NCI-H1694 treated with DMSO at 0.1 percent for 48 hours (cell line): ENCODE measurements around the gene KLHL1.

Experiments
- DNase-seq: peaks from one replicate; lab custom pipeline; 2025; lab: John Stamatoyannopoulos, UW

Gene KLHL1

DNA sequence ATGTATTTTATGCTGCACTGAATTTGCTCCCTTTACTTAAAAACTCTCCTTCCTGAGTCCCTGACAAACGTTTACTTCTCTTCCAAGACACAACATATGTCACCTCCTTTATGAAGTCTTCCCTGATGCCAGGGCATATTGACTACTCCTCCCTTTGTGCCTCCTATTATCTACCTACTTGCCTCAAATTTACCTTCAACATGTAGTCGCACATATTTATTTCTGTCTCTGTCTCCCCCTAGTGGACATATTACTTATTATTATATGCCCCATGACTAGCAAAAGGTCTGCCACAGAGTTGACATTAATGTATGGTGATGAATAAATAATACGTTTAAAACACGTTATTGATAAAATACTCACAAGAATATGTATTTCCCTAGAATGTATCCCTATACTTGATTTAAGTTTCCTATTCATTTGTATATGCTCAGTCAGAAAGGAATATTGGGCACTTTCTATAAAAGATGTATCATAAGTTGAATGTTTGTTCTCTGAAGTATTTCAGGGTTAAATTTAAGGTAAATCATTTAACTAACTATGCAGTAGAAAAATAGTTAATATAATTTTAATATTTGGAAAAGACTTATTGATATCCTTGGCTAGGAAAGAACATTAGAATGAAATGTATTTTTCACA lies 250.9 kb downstream of the KLHL1 start:
- DNase-seq, result peak; percentile 10

DNA sequence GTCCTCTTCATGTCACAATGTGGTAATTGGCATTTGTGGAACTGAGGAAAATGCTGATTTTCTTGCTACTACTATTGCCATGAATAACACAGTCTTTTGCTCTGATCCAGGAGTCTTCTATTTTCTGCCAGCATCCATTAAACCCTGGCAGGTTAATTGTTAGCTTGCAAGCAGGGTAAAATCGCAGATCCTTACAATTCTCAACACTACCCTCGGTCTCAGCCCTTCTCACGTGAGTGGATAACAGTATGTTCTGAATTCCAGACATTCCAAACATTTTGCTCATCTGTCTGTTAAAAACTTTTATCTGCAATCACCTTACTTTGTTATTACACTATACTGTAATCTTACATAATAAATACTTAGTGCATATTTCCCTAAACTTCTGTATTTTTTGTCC lies 251.9 kb downstream of the KLHL1 start:
- no peak for DNase-seq

DNA sequence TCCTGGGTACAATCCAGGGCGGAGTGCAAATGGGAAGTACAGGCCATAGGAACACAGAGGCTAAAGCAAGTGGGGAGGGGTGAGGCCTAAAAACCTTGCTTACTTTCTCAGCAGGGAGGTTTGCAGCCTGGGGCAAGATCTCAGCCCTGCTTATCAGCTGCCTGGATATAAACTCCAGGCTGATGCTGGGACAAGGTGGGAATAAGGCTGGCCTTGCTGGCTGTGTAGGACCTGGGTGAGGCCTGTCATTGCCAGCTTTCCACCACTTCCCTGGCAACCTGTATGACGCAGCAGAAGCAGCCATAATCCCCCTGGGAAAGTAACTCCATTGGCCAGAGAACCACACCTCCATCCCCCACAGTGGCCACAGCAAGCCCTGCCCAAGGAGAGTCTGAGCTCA lies 279.7 kb downstream of the KLHL1 start:
- DNase-seq, result no peak

DNA sequence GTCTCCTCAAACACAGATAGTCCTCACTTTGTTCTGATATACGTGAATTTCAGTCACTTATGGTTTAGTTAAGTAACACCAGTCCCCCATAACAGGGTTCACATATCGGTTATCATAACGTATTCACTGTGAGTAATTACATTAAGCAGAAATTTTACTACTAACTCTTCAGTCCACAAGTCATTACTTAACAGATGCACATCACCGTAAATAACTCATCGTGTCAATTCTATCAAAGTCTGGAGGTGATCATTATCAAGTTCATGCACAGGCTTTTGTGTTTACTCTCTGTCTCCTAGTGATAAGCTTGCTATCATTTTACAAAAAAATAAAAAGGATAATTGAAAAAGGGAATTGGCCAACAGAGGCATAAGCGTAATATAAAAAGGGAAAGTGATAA lies 288.1 kb downstream of the KLHL1 start:
- DNase-seq, result no peak

DNA sequence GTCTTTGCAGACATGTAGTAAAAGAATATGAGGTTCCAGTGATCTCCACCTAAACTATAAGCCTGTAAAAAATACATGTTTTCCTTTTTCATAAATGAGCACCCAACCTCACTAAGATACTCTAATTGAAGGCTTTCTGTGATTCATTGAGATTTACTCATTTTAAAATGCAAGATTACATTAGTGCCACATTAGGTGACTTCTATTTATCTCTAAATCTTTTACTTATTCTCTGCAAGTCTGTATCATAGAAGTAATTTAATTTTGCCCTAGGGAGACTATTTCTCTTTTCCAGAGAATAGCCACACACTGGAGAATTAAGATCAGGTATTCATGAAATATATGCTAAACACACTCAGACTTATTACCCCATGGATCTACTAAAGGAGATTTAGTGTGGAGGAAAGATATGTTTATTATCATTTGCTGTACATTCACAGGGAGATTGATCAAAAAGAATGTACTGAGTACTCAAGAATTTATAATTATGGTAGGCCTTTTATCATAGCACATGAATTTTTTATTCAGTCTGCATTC lies 290.9 kb downstream of the KLHL1 start:
- no peak for DNase-seq

DNA sequence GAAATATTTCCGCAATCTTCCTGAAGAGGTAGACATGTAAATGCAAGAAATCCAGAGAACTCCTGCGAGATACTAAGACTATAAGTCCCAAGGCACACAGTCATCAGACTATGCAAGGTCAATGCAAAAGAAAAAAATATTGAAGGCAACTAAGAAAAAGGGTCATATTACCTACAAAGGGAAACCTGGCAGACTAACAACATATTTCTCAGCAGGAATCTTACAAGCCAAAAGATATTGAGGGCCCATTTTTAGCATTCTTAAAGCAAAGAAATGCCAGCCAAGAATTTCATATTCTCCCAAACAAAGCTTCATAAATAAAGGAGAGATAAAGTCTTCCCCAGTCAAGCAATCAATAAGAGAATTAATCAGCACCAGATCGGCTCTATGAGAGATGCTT lies 299.1 kb downstream of the KLHL1 start:
- DNase-seq, result no peak

DNA sequence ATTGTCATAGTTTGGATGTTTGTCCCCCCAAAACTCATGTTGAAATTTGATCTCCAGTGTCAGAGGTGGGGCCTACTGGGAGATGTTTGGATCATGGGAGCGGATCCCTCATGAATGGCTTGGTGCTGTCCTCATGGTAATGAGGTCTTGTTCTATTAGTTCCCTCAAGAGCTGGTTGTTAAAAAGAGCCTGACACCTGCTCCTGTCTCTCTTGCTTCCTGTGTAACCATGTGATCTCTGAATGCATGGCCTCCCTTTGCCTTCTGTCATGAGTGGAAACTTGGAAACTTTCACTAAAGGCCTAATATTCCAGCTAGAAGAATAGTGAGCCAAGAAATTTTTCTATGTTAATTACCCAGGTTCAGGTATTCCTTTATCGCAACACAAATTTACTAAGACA lies 312.0 kb downstream of the KLHL1 start:
- no peak for DNase-seq

DNA sequence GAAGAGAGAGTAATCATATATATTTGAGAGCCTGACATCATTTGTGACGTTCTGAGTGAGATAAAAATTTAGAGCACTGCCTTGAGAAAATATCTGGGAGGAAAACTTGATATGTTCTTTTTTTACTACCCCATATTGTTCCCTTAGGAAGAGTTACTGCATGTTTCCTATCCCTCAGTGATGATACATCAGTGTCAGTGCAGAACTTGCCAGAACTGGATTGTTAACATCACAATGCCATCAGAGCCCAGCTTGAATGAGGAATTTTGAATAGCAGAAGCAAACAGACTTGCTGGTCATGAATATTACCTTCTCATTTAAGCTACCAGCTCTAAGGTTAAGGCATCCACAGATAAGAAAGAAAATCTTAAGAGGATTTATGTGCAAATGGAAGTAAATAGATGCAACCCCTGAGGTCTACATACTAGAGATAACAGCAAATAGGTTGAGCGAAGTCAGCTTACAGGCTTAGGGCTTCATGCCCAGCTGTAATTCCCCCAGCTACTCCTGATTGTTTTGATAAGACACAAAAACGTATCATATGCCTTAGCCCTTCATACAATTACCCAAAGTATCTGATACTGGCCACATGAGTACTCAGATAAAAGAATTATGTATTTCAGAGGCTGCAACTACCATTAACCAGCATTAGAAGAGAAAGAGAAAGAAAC lies 314.3 kb downstream of the KLHL1 start:
- no peak for DNase-seq

DNA sequence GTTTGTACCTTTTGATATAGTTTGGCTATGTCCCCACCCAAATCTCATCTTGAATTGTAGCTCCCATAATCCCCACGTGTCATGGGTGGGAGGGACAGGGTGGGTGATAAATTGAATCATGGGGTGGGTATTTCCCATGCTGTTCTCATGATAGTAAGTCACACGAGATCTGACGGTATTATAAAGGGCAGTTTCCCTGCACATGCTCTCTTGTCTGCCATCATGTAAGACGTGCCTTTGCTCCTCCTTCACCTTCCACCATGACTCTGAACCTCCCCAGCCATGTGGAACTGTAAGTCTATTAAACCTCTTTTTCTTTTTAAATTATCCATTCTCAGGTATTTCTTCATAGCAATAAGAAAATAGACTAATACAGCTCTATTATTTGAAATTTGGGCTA lies 331.3 kb downstream of the KLHL1 start:
- DNase-seq, result no peak

DNA sequence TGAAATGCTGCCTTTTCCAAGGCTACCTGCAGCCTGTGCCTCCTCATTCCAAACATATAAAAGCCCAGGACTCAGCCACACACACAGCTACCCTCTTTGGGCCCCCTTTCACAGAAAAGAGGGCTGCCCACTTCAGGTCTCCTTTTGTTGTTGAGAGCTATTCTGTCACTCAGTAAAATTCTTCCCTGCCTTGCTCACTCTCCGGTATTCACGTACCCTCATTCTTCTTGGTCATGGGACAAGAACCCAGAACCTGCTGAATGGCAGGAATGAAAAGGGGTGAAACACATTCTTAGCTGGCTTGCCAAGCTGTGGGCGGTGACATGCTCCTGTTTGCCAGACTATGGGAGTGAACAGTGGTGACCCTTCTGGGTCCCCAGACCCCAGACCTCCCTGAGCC lies 338.6 kb downstream of the KLHL1 start:
- no peak for DNase-seq

DNA sequence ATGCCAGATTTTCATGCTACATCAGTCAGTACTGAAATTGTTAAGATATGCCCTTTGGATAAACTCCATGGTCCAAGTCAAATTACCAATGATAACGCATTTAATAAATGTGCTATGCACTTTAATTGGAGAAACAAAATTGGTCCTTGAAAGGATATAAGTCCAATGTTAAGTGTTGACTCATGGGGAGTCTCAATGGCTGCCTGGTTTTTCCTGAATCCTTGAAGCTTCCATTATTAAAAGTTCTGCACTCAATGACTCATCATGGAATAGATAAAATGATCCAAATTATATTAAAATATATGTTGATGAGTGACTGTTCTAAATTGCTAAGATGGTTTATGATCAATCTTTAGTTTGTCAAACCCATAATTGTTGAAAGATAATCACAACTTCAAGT lies 346.7 kb downstream of the KLHL1 start:
- no peak for DNase-seq

DNA sequence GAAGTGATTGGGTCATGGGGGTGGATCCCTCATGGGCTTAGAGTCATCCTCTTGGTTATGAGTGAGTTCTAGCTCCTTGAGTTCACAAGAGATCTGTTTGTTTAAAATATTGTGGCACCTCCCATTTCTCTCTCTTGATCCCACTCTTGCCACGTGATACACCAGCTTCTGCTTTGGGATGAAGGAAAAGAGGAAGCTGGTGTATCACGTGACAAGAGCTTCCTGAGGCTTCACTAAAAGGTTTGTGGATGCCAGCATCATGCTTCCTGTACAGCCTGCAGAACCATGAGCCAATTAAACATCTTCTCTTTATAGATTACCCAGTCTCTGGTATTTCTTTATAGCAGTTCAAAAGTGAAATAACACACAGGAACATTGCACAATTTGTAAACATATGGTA lies 353.2 kb downstream of the KLHL1 start:
- no peak for DNase-seq

DNA sequence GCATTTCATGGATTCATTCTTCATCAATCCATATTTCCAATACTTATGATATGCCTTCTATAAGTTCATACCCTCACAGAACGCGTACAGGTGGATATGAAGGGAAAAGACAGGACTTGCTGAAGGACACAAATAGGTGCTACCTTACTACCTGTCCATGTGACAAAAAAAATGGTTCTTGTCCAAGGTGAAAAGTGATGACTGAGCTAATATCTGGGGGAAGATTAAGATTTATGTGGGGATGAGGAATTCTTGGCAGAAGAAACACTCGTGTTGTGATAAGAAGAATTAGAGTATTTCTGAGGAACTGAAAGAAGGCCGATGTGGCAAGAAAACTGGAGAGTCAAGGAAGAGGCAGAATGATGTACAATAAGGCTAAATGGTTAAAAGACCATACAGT lies 357.0 kb downstream of the KLHL1 start:
- DNase-seq, result no peak

DNA sequence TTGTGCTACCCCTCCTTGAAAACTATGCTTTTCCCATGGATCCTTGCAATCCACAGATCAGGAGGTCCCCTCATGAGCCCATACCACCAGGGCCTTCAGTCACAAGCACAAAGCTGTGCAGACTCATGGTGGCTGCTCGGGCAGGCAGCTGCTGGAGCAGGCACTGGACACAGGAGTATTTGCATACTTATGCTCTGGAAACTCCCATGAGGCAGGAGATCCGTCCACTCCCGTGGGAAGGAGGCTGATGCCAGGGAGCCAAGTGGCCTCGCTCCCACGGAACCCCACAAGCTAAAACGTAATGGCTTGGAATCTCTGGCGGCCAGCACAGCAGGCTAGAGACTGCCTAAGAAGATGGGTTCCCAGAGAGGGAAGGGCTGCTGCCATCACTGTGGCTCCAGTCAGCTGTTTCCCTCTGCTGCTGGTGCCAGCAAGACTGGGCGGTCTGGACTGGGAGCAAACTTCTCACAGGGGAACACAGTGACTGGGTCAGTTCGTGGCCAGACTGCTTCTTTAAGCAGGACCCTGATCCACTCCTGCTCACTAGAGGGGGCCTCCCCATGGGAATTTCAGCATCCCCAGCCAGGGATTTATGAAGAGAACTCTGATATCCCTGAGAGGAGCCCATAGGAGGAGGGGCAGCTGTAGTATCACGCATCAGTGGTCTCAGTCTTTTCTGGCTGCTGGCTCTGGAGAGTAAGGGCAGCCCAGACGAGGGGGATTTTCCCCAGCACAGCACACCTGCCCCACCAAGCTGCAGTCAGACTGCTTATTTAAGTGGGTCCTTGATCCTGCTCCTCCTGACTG lies 370.9 kb downstream of the KLHL1 start:
- DNase-seq, result no peak

DNA sequence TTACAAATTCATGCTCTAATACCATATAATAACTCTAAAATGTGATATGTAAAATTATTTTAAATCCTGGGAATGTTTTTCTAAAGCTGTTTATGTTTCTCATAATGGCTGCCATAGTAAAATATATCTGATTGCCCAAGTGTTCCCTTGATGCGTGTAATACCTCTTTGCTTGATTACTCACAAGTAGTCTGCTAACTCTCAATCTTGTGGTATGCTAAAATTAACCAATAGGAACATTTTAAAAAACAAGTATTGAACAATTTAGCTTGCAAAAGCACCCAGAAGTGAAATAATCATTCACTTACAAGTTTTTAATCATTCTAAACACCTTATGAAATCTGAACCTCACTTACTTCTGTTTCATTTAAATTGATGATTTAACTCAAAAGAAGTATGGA lies 386.6 kb downstream of the KLHL1 start:
- no peak for DNase-seq

DNA sequence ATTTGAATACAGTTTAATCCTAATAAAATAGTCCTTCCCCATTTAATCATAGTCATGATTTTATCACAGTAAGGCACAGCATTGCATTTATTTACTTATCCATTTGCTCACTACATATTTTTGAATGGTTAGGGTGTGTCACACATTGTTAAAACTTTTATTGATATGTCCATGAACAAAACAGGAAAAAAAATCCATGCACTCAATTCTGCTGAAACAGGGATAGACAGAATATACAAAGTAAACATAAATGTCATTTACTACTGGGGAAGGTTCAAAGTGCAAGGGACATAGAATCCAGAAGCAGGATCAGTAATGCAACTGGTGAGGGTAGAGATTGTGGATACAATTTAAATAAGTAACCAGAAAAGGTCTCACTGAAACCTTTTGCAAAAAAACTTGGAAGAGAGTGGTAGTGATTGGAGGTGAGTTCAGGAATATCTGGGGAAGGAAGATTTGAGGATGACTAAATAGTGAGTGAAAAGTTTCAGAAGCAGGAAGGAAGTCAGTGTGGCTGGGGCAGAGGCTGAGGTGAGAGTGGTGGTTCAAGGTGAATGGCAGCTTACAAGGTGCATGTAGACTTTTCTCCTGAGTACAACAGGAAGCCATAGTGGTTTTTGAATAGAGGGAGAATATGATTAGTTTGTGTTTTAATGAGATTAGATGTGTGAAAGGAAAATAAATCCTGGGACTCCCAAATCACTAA lies 387.8 kb downstream of the KLHL1 start:
- DNase-seq, result no peak

DNA sequence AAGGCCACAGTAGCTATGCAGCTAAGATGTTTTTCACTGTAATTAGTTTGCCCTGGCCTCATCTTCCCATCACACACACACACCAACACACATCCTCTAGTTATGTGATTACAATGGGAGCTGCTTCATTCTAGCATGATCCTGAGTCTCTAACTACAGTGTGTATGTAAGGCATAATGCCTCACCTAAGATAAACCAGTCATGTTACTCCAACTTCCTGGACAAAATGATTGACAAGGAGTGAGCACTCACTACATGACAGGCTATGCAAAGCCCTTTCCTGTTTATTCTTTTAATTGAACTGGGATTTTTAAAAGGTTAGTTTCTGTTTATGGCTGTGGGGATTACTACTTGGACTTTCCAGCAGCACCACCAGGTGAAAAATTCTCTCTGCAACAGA lies 401.4 kb downstream of the KLHL1 start:
- no peak for DNase-seq

DNA sequence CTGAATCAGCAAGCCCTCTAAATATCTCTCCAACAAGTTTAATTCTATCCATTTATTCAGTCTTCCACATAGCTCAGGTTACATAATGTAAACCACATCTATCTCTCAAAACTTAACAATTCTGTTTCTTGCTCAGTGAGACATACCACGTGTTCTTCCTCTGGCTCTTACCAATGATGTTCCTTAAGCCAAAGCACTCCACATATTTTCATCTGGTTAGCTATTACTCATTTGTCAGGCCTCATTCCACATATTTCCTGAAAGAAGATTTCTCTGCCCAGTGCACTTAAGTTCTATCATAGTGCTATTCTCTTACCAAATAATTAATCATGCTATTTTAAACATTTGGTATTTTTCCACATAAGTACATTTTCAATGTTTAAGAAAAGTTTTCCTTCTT lies 403.9 kb downstream of the KLHL1 start:
- no peak for DNase-seq

DNA sequence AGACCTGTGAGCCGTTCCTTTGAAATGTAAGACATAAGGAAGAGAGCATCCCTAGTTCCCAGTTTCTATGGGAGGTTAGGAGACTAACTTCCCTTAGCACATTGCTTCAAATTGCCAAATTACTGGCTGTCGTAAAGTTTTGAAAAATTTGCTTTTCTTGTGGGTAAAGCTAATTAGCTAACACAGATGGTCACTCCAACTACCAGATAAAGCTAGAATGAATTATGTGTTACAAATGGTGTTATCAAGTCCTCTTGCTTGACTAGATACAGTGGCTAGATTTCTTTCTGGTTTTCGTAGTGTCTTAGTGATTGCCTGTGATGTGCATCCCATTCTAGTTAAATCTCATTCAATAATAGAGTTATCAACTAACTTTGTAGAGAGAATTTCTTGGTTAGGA lies 417.3 kb downstream of the KLHL1 start:
- no peak for DNase-seq

DNA sequence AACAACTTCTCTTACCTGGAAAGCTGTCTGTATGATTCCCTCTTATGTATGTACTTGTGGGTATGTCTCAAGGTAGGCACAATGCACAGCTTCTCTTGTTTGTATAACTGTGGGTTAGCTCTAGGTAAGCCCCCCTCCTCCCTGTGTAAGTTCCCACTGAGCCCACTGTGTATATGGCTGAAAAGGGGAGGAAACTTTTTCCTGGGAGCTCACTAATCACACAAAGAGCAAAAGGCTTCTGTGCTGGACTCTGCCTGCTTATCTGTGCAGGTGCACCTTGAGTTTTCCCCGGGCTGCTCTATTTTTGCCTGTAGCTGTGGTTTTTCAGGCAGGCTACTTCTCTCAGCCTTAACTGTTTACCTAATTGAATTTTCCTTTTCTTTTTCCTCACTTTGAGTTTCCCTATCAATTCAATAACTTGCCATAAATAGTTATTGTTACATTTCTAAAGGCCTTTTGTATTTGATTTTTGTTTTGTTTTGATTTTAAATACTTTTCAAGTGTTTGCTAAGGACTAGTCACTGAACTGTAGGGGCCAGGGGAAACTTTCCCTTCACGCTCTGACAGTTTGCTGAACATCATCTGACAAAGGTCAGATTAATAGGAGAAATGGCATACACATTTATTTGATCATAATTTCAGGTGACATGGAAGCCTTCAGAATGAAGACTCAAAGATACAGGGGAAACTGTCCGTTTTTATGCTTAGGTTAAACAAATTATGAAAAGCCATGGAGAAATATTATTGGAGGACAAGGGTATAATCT lies 424.1 kb downstream of the KLHL1 start:
- DNase-seq, result no peak

DNA sequence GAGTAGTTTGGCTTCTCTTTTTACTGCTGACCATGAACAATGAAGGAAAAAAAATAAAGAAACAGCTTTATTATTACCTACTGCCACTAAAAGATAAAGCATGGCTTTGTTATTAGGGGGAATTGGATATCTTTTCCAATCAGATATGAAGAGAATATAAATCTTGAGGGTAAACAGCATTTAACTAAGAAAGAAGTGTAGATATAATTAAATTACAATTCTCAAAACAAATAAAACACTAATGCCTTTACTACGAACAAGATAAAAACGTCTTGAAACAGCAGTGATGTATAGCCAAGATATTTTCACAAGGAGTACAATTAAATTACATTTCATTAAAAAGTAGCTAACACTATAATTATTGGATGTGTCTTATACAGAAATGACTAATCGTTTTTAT lies 426.5 kb downstream of the KLHL1 start:
- no peak for DNase-seq

DNA sequence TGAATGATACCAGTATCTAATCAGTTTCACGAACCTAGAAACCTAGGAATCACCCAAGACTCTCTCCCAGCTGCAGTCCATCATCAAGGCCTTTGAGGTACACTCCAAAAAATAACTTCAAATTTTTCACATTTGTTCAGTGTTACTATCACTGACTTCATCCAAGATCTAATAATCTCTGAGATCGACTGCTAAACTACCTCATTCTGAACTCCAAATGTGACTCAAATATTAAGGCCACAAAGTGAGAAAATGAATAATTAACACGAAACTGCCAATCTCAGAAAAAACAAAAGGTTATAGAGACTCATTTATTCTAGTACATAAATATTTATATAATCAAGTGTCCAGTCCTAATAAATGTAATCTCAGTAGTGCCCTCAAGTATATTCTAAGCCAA lies 430.9 kb downstream of the KLHL1 start:
- no peak for DNase-seq
